IPS DF 6.9 (cell line): ENCODE results near the gene ANKRD44.

Experiments
- DNase-seq: peaks from one replicate; pipeline ENCODE4 v3.0.0-alpha.2; 2013; ENCODE audit warnings: low read depth, low spot score
- H3K27ac ChIP-seq: one replicate; pipeline ENCODE4 v1.5.1; 2013; ENCODE audit warnings: low read length, control low read depth
- H3K27me3 ChIP-seq: 2 replicates; pipeline ENCODE4 v1.6.1; 2013; ENCODE audit warnings: mild to moderate bottlenecking, low read length; ENCODE audit not compliant: control insufficient read depth, insufficient read depth
- H3K36me3 ChIP-seq: 2 replicates; pipeline ENCODE4 v1.6.1; 2013; ENCODE audit warnings: low read length; ENCODE audit not compliant: control insufficient read depth, insufficient read depth
- H3K4me1 ChIP-seq: 2 replicates; pipeline ENCODE4 v1.6.1; 2013; ENCODE audit warnings: low read length; ENCODE audit not compliant: control insufficient read depth, insufficient read depth
- H3K4me3 ChIP-seq: 2 replicates; pipeline ENCODE4 v1.5.1; 2013; ENCODE audit warnings: mild to moderate bottlenecking, low read length
- H3K9me3 ChIP-seq: 2 replicates; pipeline ENCODE4 v1.6.1; 2013; ENCODE audit warnings: low read length, inconsistent platforms; ENCODE audit not compliant: control insufficient read depth, insufficient read depth
- WGBS: extraction: QIAGEN DNeasy Blood & Tissue Kit; methylation state at CpG from one replicate; pipeline ENCODE4 v1.1.7; 2013; ENCODE audit warnings: mixed read lengths, missing lambda C conversion rate; ENCODE audit not compliant: insufficient read length, insufficient coverage; 5-methylcytosine and 5-hydroxymethylcytosine counted together

Gene ANKRD44

DNA sequence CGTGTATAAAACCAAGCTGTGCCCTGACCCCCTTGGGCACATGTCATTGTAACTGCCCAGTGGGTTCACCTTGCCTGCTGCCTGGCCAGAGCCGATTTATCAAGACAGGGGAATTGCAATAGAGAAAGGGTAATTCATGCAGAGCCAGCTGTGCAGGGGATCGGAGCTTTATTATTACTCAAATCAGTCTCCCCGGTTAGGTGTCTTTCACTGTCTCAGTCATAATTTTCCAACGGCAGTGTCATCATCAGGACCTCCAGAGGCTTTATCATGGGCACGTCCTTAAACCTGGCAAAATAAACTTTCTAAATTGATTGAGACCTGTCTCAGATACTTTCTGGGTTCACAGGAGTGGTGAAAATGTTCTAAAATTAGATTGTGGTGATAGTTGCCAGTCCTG, 354.5 kb downstream of the ANKRD44 start:
- DNase-seq = no peak
- Histone ChIP-seq H3K4me3 (no peak overlapping the region), H3K9me3 (no peaks in the 10 kb centered on the region), H3K4me1 (0 out of 2 replicates have a peak, but pooled peaks cover 1% of the 10 kb centered on the region), H3K36me3 (no peaks in the 10 kb centered on the region), H3K27ac (no peak overlapping the region), H3K27me3 (no peaks in the 10 kb centered on the region)
- WGBS = no CpG with 5 or more reads among the region's 6 CpGs

DNA sequence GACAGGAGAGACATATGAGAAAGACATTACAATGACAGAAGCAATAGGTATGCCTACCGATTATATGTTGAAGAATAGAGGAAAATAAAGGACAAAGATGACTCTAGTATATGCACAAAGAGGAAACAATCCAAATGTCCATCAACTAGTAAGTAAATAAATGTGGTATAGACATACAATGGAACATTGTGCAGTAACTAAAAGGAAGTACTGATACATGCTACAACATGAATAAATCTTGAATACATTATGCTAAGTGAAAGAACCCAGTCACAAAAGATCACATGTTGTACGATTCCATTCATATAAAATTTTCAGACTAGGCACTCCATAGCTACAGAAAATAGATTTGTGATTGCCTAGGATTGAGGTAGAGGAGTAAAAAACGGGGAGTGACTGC, 355.5 kb downstream of the ANKRD44 start:
- no peaks in the 10 kb centered on the region for H3K27me3 ChIP-seq

DNA sequence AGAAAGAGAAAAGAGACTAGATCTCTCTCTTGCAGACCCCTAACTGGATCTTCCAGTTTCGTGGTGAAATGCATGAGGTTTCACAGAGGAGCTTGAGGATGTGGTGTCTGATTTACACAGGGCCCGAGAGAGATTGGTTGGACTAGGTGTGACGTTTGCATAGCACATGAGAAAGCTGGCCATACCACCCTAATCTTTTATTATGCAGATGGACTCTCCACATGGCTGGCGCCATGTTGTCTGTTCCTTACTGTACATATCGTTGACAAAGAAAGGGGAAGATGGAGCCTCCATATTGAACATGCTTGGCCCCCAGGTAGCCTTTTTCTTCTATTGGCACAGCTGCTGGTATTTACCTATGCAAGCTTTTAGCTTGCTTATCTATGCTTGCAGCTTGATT, 356.6 kb downstream of the ANKRD44 start:
- WGBS = no CpG with 5 or more reads among the region's 5 CpGs
- H3K4me3 ChIP-seq = no peak overlapping the region

More for the DNA sequence above, 355.5 kb downstream of the ANKRD44 start:
- no peaks in the 10 kb centered on the region for H3K36me3 ChIP-seq
- H3K4me1 ChIP-seq = 0 out of 2 replicates have a peak, but pooled peaks cover 1% of the 10 kb centered on the region
- no peaks in the 10 kb centered on the region for H3K9me3 ChIP-seq
- H3K27ac ChIP-seq = no peak overlapping the region
- WGBS = no CpG with 5 or more reads among the region's 3 CpGs
- no peak for DNase-seq
- no peak overlapping the region for H3K4me3 ChIP-seq

DNA sequence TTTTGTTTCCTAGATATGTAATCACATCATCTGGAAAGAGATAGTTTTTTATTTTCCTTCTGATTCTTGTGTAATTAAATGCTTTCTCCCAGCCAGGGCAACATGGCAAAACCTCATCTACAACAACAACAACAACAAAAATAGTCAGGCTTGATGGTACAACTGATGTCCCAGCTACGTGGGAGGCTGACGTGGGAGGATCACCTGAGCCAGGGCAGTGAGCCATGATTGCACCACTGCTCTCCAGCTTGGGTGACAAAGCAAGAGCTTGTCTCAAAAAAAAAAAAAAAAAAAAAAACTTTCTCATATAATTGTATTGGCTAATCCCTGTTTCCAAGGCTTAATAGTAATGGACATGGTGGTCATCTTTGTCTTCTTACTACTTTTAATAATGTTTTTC, 357.6 kb downstream of the ANKRD44 start:
- no peaks in the 10 kb centered on the region for H3K27me3 ChIP-seq
- H3K27ac ChIP-seq = no peak overlapping the region
- no peak for DNase-seq
- no peak overlapping the region for H3K4me3 ChIP-seq
- H3K4me1 ChIP-seq = 0 out of 2 replicates have a peak, but pooled peaks cover 1% of the 10 kb centered on the region
- H3K36me3 ChIP-seq = no peaks in the 10 kb centered on the region
- WGBS = no CpG with 5 or more reads among the region's 2 CpGs
- no peaks in the 10 kb centered on the region for H3K9me3 ChIP-seq

More for the DNA sequence above, 356.6 kb downstream of the ANKRD44 start:
- DNase-seq = no peak
- Histone ChIP-seq H3K4me1 (0 out of 2 replicates have a peak, but pooled peaks cover 1% of the 10 kb centered on the region), H3K36me3 (no peaks in the 10 kb centered on the region), H3K27me3 (no peaks in the 10 kb centered on the region), H3K27ac (no peak overlapping the region), H3K9me3 (no peaks in the 10 kb centered on the region)

DNA sequence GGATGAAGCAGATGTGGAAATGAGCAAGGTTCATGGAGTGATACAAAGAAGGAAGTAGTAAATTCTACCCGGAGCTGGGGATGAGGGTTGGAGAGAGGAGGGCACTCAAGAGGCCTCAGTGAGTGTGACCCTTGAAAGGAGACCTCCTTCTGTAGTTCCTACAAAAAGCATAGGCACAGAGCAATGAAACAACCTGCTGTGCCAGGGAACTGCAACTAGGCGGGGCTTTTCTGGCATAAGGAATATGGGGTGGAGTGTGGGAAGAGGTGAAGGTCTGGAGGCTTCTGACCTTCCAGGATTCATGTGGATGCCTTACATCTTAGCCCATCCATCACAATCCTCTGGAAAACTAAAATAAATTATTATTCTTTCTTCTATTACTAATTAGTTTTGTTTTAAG, 358.6 kb downstream of the ANKRD44 start:
- no peaks in the 10 kb centered on the region for H3K36me3 ChIP-seq
- no CpG with 5 or more reads among the region's 2 CpGs for WGBS

DNA sequence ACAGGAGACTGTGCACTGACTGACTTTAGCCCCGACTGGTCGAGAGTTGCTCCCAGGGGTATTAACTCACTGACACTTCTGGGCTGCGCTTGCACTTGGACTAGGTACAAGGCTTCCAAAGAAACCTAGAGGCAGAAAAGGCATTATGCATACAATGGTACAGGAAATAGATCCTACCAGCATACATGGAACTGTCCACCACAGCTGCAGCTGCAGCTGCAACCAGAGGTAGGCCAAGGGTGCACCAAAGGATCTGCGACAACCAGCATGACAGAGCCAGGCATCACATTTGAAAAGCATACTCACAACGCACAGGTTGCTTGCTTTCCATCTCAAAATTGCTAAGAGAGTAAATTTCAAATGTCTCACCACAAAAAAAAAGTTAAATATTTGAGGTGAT, 361.5 kb downstream of the ANKRD44 start:
- no CpG with 5 or more reads among the region's 5 CpGs for WGBS
- Histone ChIP-seq H3K4me1 (no peaks in the 10 kb centered on the region), H3K9me3 (no peaks in the 10 kb centered on the region), H3K36me3 (no peaks in the 10 kb centered on the region), H3K4me3 (no peak overlapping the region), H3K27ac (no peak overlapping the region), H3K27me3 (no peaks in the 10 kb centered on the region)
- DNase-seq = no peak

More for the DNA sequence above, 358.6 kb downstream of the ANKRD44 start:
- Histone ChIP-seq H3K4me1 (0 out of 2 replicates have a peak, but pooled peaks cover 1% of the 10 kb centered on the region), H3K27me3 (no peaks in the 10 kb centered on the region), H3K4me3 (no peak overlapping the region), H3K9me3 (no peaks in the 10 kb centered on the region), H3K27ac (no peak overlapping the region)
- DNase-seq = no peak

DNA sequence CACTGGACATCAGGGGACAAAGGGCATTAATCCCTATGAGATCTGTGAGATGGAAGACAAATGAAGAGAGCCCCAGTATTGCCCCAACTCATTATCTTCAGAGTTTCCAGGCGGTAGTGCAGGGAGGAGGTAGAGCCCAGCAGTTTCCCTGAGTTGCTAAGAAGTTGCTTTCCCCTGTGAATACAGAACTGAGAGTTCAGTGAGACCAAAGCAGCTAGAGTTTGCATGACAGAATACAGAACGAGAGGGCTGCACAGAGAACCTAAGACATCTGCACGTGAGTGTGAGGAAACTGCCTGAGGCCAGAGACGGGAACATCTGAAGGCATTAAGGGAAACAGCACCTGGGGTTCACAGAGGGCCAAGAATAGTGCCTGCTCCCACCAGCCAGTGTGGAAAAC, 366.0 kb downstream of the ANKRD44 start:
- H3K4me1 ChIP-seq = peaks cover 3% of the 10 kb centered on the region; the same call in 1 of the 2 replicates
- H3K27me3 ChIP-seq = no peaks in the 10 kb centered on the region
- no peak for DNase-seq
- H3K36me3 ChIP-seq = no peaks in the 10 kb centered on the region
- H3K9me3 ChIP-seq = no peaks in the 10 kb centered on the region
- H3K27ac ChIP-seq = no peak overlapping the region
- WGBS = no CpG with 5 or more reads among the region's 4 CpGs
- H3K4me3 ChIP-seq = no peak overlapping the region

DNA sequence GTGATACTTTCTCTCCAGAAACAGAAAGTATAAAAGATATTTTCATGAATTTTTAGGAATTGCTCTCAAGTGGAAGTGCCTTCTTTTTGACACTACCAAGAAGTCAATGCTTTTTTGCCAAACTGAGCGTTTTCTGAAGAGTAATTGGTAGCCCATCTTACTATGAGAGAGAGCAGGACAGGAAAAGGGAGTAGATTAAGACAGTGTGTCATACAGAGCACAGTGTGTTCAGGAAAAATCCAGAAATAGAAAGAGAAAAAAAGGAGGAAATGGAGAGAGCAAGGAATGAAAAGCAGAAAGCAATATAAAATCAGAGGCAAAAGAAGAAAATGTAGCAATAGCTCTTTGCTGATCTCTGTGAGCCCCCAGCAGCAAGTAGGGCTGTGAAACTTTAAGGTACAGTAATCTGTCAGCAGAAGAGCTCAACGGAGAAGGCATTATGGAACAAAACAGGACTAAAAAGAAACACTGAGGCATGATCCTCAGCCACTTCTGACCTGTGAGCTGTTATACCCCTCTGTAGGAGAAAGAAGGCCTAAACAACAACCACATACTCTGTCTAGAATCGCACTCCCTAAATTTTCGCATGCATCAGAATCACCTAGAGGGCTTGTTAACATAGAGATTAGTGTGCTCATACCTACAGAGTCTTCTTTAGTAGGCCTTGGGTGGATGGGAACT, 369.0 kb downstream of the ANKRD44 start:
- Histone ChIP-seq H3K9me3 (no peaks in the 10 kb centered on the region), H3K4me1 (peaks cover 3% of the 10 kb centered on the region; the same call in 1 of the 2 replicates)
- no peak for DNase-seq

DNA sequence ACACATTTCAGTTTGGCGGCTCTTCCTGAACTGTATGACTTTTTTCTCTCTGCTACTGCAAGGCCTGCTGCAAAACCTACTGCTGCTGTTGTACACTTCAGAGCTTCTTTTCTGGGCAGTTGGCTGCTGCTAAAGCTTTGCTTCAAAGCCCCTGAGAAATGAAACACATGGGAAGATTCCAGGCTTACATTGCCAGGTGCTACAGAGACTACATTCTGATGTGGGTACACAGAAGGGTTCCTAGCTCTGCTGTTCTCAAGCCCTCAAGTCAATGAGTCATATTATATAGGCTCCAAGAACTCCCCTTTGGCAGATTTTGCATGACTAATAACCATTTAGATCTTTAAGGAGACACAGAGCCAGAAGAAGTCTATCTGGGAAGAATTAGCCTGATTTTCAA, 371.2 kb downstream of the ANKRD44 start:
- DNase-seq = no peak
- no CpG with 5 or more reads among the region's 1 CpG for WGBS
- Histone ChIP-seq H3K27me3 (no peaks in the 10 kb centered on the region), H3K4me1 (peaks cover 3% of the 10 kb centered on the region; the same call in 1 of the 2 replicates), H3K27ac (no peak overlapping the region), H3K4me3 (no peak overlapping the region), H3K36me3 (no peaks in the 10 kb centered on the region), H3K9me3 (no peaks in the 10 kb centered on the region)

More for the DNA sequence above, 369.0 kb downstream of the ANKRD44 start:
- no CpG with 5 or more reads among the region's 4 CpGs for WGBS
- no peaks in the 10 kb centered on the region for H3K27me3 ChIP-seq
- H3K36me3 ChIP-seq = no peaks in the 10 kb centered on the region
- H3K4me3 ChIP-seq = no peak overlapping the region
- H3K27ac ChIP-seq = no peak overlapping the region
